ENCODE data around the gene S100A16.

- no peak for TF ChIP-seq HDAC3 (IDR thresholded peaks at IDR 0.05; ENCODE audit: borderline replicate concordance, partially characterized antibody)
- TF ChIP-seq CTCF (IDR thresholded peaks at IDR 0.05 in 2 of 3, conservative IDR thresholded peaks at IDR 0.05 in 1 of 3; ENCODE audit: insufficient read depth in 2 of 3, low read depth in 1 of 3, low read length in 3 of 3), result no peak
- no peak for TF ChIP-seq ZBTB33 (CRISPR knock-in tag; IDR thresholded peaks at IDR 0.05)
- TF ChIP-seq USF1 (CRISPR knock-in tag; IDR thresholded peaks at IDR 0.05), result no peak
- TF ChIP-seq POLR2A (conservative IDR thresholded peaks at IDR 0.05), result no peak
- TF ChIP-seq YBX1 (IDR thresholded peaks at IDR 0.05), result no peak
- no peak for TF ChIP-seq RAD21 (CRISPR knock-in tag; conservative IDR thresholded peaks at IDR 0.05 in 1 of 2, IDR thresholded peaks at IDR 0.05 in 1 of 2)
These were observed 52.0 kb downstream of the S100A16 start for GRCh38 chr1:153560771-153561465.

Data from K562 (cell line).